GM21717 (cell line): ENCODE results near the gene DMBX1.

Experiments
- ATAC-seq: cut with Tn5 transposase; IDR thresholded peaks from one replicate; pipeline ENCODE4 v1.9.1; 2021; ENCODE audit warnings: mild to moderate bottlenecking, moderate library complexity; ENCODE audit not compliant: unreplicated experiment

DMBX1 gene

GRCh38 chr1:46480959-46481646, 8.5 kb upstream of the DMBX1 start:
- no peak for ATAC-seq

DNA sequence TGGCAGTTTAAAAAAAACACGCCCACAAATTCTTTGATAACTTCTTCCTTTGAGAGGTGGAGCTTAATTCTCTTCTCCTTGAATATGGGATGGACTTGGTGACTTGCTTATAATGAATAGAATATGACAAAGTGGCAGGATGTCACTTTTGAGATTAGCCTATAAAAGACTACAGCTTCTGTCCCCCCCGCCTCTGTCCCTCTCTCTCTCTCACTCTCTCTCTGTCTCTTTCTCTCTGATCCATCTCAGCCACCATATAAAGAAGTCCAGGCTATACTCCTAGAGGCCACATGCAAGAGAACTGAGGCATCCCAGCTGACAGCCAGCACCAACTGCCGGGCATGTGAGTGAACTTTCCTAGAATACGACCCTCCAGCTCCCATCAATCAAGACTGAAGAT, 7.7 kb upstream of the DMBX1 start:
- no peak for ATAC-seq

DNA sequence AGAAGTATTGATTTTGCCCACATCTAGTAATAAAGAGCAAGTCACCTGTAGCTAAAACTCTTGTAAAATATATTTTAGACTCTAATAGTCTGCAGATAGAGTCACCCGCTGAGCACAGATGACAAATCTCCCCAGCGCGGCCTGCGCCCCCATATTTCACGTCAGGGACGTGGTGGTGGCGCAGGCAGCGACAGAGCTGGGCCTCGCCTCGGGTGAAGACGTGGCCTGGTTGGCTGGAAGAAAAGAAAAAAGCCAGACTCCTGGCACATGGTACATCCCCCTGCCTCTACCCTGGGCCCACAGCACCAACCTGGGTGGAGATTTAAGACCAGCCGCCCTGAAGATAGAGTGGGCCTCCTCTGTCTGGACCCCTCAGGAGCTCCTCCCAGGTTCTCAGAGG, 6.0 kb upstream of the DMBX1 start:
- ATAC-seq: no peak

DNA sequence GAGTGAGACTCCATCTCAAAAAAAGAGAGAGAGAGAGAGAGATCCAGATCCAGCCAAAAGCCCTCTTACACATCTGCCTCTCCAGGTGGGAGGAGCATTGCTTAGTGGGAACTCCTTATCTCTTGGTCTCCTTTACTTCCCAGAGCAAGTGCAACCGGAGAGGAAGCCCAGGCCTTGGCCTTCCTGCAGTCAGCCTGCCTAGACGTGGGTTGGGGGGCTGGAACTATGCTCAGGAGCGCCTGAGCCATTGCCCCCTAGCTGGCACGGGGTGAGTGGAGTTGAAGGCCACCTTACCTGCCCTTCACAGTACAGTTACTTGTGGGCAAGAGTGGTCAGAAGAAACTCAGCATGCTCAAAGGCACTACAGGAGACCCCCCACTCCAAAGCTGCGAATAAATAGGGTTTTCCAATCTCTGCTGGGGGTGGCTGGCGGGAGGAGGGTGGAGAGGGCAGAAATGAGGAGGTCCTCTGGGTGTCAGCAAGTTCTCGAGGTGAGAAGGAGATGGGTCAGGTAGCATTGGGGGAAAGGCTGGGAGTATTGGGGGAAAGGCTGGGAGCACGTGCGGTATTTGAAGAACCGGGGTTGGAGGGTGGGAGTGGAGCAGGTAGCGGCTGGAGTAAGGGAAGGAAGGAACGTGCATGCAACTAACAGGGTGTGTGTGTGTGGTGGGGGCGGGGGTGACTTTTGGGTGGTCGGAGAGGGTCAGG, 4.7 kb upstream of the DMBX1 start:
- no peak for ATAC-seq

DNA sequence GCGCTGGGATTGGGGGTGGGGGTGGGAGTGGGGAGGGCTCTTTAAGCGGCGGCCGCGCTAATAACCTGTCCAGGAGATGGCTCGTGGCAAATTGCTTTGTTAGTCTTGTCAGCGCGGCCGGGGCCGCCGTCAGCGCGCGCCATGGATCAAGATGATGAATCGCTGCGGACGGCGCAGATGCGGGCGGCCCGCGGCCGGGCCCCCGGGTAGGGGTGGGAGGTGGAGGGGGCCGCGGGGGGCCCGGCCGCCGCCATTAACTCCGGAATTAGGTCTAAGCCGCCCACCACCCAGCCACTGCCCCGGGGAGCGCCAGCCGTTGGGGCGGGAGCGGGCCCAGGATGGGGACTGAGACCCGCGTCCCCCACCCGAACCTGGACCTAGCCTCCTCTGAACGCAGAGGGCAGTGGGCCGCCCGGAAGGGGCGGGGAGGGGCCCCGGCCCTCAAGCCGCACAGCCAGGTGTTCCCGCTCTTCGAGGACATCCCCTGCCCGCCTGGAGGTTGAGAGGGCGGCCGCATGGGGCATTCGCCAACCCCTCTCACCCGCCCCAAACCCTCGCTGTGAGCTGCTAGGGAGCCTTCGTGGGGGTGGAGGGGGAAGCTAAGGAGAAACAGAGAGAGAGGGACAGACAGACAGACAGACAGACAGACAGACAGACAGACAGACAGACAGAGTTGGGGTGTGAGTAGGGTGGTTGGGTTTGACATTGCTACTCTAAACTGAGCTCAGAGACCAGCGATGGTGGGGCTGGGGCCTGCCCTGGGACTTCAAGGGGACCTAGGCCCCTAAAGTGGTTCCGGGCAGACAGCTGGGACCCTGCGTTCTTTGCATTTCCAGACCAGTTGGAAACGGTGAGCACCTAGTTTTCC, 3.8 kb upstream of the DMBX1 start:
- no peak for ATAC-seq

DNA sequence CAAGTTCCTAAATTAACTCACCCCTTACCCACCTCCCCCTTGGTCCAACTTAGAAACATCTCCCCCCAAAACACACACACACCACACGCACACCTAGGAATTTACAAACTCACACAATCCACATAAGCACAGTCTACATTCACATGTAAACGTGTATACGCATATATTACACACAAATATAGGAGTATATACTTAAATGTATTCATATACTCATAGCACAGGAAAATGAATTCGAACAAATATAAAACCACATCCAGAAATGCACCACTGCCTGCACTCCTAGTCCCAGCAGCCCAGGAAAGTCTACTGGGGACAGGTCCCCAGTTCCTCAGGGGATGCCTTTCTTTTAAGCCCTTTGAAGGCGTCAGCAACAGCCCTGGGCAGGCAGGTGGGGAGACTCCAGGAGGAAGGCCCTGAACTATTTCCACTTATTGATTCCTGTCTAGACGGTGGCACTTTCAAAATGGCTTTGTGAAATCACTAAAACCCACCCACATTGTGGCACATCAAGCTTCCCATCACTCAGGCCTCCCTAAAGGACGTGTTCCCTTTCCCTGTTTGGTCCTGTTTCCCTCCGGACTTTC, 3.1 kb upstream of the DMBX1 start:
- ATAC-seq: no peak

- no peak for ATAC-seq
Measured at GRCh38 chr1:46487818-46488218, 1.8 kb upstream of the DMBX1 start.

DNA sequence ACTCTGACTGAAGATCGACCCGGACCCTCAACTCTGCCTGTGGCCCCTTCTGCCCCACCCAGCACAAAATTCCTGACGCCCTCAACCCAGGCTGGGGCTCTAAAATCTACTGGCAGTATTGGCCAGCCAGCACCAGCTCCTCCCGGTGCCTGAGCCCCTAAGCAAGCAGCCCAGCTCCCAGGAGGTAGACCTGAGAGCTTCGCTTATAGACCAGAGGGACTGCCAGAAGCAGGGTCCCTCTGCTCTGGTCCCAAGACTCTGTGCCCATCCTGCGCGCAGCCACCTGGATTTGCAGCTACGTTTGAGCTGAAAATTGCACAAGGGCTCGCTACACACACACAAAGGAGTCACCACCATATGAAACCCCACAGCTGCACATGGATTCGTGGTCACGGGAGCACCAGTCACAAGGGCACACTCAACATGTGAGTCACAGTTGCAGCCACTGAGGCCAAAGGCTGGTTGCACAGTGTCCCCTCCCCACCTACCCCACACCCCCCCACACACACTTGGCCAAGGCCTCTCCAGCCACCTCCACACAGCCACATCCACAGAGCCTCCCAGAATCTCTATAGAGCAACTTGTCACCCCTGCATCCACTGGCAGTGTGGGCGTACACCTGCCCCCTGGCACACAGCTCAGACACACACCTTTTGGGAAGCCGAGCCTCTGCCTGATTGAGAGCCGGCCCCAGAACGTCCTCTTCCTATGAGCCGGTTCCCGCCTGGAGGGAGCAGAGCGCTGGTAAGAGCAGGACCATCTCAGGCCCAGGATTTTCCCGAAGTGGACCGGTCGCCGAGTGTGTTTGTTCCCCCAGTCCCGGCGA, 1.1 kb upstream of the DMBX1 start:
- ATAC-seq: no peak

DNA sequence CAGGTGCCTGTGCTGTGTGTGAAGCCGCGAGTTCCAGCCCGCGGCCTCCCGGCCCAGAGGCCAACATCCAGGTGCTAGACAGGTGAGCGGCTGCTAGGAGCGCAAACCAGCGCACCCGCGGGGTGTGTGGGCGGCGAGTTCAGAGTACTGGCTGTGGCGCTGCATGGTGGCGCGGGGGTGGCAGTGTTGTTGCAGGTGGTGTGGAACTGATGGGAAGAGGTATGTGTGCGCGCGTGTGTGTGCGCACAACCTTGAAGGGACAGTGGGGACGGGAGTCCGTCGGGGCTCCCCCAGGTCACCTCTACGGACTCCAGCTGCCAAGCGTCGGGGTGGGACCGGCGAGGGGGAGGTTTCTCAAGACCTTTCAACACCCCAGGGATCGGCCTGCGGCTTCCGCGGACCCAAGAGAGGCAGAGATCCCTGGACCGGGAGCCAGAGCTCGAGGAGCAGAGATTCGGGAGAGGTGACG, 433 bp upstream of the DMBX1 start:
- ATAC-seq: no peak

DNA sequence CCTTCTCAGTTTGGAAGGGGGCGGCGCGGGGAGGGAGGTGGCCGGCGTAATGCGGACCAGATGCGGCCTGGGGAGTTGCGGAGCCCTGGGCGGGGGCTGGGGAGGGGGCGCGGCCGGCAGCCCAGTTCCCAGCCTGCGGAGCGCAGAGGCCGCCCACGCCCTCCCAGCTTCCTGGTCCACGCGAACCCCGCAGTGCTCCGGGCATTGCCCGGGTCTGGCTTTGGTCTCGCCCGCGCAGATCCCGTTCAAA, 695 bp downstream of the DMBX1 start:
- ATAC-seq: no peak

DNA sequence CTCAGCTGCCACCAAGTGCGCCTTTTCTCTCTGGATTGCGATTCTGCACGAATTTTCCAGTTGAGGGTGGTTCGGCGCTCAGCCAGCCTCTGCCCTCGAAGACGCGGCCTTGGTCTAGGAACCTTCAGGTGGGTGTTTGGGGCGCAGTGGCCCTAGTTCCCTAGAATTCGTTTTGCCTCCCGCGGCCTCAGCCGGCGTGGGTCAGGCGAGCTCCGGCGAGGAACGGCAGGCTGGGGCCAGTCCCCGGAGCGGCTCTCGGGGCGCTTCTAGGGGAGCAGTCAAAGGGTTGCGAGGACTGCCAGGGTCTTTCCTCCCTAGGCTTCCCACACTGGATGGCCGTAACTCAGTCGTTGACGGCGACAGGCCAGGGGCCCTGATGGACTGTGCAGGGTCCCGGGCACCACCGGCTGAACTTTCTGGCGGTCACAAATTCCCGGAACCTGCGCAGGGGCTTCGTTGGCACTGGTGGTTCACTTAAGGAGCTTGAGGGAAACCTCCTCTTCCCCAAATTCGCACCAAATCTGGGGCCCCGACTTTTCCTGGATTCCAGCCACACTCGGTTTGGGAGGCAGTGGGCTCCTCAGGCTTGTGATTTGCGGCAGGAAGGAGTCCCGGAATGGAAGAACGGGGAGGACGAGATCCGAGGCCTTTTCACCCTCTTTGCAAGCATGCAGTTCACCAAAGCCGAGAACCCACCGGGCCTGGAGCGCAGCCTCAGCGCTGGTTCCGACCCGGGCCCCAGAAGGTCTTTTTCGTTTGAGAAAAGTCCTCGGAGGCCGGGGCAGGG, 1.2 kb downstream of the DMBX1 start:
- no peak for ATAC-seq

GRCh38 chr1:46491443-46492268, 2.0 kb downstream of the DMBX1 start:
- ATAC-seq: no peak

DNA sequence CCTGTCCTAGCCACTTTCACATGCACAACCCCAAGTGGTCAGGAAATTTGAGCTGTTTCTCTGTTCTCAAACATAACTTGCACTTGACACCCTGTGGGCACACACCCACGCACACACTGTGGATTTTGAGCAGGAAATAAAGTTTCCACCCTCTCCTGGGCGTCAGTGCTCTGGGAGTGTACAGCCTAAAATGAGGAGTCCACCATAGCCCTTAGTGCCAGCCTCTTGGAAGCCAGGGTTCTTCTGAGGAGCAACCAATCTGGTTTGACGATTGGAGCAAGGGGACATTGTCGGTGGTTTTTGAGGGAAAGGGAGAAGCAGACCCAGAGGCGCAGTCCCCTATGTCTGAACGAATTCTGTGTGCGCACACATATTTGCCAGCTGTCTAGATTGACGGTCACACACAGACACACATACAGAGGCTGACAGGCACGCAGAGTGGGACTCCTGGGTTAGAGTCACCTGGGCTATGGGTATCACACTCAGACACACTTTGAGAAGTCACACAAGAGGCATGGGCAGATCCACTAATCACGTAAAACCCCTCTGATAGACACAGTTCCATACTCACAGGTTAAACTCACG, 2.7 kb downstream of the DMBX1 start:
- ATAC-seq: no peak

DNA sequence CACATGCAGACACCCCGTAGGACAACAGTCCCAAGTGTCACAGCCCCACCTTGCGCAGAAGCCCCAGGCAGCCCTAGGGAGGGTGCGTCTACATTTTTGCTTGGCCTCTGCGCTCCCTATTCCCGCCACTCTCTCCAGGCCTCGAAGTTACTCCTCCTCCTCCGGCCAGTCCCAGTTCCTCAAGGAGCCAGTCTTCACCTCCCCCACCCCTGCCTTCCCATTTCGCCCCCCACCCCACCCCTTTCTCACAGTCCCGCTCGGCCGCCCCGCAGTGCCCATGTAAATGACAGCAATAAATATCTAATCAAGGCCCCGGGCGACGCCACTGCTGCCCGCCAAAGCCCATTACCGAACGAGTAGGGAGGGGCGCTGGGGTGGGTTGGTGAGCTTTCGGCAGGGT, 3.2 kb downstream of the DMBX1 start:
- ATAC-seq: no peak

GRCh38 chr1:46493316-46494032, 3.8 kb downstream of the DMBX1 start:
- ATAC-seq: no peak

DNA sequence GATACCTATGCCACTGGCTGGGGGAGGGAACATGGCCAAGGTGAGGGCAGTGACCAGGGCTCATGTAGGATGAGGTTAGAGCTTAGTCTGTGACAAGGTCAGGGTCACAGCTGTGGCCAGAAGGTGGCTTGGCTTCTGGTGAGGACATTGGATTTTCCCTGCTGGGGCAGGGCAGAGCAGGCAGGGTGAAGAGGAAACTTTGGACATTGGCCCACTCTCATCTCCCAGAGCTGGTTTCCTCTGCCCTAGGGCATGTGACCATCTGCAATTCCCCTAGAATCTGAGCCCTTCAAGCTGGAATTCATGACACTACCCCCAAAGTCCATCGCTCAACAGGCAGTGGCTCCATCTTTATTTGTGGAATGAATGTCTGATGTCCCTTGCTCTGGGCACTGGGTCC, 5.3 kb downstream of the DMBX1 start:
- ATAC-seq: no peak

DNA sequence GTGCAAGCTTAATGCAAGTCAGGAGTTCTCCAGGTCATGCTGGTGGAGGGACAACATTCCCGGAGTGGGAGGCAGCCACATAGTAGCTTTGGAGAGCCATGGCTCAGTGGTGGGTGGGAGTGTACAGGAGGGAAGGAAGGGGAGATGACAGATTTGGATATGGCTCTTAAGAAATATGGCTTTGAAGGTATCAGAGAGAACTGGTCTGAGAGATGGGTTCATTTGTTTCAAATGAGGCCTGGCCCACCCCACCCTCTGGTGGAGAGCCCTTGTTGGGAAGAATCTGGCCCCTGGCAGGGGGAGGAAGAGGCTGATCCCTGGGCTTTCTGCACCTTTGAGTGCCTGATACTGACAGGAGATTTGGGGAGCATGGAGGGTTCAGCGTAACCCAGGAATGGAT, 6.1 kb downstream of the DMBX1 start:
- no peak for ATAC-seq

DNA sequence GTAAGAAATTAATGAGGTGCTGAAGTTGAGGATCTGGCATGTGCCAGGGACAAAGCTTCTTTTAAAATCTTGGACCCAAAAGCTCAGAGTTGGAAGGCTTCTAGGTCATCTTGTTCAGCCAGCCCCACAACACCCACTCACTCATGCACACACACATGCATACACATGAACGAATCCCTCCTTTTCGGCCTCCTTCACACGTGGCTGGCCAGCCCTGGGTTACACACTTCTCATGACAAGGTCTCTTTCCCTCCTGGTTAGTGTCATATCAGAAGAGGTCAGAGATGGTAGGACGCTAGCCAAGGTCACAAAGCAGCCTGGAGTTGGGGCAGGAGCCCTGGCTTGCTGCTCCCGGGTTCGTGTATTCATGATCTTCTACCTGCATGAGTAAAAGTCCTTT, 6.9 kb downstream of the DMBX1 start:
- ATAC-seq: no peak
